Measurements from ENCODE around the gene FXYD2.

Gene FXYD2

DNA sequence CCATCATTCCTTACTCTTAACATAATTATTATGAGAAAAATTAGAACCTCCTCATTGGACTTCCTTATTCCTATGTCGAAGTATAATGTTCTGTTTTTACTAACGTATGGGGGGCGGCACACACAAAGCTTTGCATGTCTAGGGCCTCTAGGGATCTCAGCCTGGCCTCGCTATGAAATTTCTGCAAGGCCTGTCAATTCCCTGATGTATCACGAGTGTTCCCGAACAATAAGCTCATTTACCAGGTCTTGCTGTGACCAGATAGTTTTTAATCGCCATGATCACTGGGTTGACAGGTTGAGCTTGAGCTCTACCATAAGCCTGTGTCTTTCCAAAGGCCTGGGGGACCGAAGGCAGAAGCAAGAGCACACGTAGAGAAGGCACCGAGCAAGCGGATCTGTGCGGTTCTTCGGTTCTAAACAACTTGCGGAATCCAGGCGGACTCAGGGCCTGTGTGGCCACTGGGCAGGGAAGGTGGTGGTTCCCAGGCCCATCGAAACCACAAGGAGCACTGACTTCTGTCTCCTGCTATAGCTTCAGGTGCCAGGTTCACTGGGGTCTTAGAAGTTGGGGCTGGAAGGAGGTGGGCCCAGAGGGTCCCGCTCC is 10.4 kb upstream of the FXYD2 start:
- DNase-seq: no peak

DNA sequence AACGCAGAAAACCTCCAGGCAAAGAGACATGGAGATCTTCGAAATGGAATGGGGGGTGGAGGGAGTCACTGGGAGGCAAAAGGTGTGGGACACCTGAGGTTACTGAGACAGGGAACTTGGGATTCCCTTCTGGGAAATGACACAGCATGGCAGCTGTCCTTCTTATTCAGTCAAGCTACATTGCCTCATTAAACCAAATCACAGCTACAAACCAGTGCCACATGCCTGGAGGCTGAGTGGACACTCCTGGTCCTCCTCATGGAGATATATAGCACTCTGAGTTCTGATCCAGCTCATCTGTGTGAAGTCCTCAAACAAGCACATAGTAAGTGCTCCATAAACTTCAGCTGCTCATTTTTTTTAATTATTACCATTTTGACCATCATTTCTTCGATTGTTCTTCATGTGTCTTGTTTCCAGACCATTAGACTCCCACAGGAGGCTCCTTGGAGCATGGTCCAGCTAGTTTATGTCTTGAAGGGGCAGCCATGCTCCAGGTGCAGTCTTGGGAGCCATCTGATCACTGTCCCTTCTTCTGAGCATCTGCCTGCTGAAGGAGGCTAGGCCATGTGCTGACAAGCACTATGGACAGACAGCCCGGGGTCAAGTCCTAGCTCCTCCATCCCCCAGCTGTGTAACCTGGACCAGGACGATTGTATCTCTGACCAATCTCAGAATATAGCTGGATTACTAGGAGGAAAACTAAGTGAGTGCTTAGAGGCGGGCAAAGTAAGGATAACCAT is 9.7 kb upstream of the FXYD2 start:
- DNase-seq: no peak

DNA sequence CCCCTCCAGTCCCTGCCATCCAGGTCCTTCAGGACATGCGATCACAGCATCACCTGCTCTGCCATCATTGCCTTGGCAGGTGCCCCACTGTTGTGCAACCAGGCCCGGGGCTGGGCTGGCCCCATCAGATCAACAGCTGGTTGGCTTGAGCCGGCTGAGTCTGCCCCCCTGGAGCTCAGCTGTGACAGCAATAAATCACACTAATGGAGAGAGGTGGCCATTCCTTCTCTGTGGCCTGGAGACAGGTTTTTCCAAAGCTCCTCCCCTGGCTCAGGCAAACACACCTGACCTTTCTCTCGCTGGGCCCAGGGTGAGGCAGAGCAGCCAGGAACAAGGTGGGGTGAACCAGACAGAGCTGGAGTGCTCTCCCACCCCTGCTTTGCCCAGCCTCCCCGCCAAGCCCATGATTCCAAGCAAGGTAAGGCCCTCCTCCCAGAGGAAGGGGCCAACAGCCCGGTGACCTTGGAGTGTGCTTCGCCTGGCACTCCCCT is 8.9 kb upstream of the FXYD2 start:
- no peak for DNase-seq

DNA sequence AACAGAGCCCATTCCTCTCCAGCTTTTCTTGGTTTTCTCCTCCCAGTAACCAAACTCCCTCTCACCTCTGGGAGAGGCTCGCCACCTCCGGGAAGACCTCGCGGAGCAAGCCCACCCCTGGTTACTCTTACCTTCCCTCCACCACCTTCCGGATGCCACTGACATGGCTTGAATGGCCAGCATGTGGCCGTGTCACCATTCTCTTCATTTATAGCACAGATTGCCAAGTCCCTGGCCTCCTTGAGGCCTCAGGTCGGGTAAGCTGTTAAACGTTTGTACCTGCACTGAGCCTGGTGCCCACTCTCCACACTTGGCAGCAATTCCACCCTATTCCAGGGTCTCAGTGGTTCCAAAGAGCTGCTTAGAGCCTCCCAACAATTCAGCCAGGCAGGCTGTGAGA is 8.0 kb upstream of the FXYD2 start:
- no peak for DNase-seq

DNA sequence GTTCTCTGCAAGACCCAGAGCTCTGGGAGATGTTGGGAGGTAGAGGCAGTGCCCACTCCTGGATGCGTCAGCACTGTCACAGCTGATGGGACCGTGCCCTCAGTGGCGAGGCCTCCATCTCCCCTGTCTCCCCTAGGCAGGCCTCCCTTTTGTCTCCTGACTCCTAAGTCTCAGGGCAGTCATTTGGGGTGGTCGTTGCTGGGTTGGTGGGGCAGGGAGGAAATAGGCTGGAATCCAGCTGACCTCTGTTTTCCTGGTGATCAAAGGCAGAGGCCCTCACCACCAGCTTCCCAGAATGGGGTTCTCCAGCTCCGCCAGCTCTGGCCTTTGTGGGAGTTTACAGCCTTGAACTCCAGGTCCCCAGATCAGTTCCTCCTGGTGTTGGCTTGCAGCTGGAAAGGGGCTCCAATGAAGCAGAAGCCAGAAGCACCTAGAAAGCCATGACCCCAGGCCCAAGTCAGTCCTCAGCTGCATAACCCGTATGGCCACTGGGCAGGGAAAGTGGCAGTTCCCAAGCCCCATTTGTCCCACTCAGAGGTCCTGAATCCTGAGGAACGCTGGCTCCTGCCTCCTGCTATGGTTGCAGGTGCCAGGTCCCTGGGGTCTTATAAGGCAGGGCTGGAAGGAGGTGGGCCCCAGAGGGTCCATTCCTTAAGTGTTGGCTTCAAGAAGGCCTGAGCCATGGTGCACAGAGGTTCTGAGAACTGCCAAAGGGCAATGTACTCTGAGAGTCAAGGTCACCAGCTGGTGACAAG is 7.3 kb upstream of the FXYD2 start:
- no peak for DNase-seq

DNA sequence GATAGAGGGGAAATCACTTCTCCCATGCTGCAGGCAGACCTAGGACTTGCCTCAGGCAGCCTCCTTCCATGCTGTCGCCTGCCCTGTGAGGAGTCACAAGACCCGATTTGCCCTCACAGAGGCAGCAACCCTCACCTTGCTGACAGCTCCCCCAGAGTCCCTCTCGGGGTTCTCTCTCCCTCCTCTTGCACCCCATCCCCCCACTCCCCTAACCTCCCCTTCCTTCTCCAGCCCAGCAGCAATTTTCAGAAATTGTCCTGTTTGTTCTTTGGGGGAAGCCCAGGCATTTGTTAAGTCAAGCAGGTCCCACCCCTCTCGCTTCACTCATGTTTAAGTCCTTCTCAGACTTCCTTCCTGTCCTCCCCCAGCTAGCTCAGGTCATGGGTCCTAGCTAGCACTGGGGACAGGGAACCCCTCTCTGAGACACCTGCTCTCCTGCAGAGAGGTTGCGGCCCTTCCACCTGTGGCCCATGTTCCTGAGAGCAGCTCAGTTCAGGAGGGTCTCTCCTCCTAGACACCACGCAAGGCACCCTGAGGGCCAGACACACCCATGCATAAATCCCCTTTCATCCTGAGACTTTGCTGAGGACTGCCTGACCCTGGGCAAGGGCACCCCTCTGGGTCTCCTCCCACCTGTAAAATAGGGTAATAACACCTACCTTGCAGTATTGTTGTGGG is 6.3 kb upstream of the FXYD2 start:
- DNase-seq: no peak

DNA sequence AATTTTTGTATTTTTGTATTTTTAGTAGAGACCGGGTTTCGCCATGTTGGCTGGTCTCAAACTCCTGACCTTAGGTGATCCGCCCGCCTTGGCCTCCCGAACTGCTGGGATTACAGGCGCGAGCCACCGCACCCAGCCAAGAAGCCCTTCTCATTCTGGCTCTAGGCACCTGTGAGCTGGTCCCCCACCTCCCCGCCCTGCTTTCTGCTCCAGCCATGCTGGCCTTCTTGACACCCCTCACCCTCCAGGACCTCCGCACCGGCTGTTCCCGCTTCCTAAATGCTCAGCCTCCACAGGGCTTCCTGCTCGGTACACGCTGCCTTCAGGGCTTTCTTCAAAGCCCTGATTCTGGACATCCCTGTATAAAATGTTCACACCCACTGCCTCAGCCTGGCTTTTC is 5.5 kb upstream of the FXYD2 start:
- no peak for DNase-seq

DNA sequence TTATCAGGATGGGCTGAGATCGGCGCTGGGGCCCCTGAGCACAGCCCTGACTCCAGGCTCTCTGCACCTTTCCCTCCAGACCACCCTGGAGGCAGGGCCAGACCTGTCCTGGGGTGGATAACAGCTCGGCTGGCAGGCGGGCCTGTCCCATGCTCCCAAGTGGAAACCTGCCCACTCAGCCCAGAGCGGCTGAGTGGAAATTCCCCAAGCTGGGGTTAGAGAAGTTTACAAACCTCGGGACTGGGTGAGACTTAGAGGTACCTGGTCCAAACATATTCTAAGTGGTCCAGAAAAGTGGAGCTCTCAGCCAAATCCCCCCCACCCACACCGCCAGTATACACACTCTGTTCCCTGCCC is 4.8 kb upstream of the FXYD2 start:
- DNase-seq: no peak

DNA sequence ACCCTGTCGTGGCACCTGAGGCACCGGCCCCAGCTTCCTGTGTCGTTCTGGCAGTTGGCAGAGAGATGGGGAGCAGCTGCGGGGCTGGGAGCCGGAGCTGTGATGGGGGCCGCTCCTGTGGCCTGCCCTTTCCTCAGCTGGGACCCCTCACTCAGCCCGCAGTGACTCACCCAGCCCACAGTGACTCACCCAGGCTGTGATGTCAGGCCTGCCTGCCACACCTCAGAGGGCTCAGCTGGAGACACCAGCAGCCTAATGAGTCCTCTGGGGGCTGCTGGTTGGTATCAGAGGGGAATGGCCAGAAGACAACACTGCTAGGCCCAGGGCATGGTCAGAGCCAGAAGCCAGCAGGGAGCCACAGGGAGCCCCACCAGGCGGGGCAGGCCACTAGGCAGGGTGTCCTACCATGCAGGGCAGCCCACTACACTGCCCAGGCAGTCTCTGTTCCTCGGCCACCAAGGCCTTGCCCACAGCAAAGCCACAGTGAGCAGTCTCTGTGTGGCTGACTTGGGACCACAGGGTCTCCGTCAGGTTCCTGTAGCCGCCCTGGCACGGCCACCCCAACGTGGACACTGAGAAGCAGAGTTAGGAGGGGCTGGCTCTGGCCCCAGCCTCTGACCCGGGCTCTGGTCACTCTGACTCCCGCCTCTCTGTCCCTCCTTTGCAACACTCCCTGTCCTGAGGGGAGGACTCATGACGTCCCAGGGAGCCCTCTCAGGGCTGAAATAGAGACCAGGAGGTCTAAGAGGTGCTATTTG is 4.2 kb upstream of the FXYD2 start:
- DNase-seq: peak; percentile 72

DNA sequence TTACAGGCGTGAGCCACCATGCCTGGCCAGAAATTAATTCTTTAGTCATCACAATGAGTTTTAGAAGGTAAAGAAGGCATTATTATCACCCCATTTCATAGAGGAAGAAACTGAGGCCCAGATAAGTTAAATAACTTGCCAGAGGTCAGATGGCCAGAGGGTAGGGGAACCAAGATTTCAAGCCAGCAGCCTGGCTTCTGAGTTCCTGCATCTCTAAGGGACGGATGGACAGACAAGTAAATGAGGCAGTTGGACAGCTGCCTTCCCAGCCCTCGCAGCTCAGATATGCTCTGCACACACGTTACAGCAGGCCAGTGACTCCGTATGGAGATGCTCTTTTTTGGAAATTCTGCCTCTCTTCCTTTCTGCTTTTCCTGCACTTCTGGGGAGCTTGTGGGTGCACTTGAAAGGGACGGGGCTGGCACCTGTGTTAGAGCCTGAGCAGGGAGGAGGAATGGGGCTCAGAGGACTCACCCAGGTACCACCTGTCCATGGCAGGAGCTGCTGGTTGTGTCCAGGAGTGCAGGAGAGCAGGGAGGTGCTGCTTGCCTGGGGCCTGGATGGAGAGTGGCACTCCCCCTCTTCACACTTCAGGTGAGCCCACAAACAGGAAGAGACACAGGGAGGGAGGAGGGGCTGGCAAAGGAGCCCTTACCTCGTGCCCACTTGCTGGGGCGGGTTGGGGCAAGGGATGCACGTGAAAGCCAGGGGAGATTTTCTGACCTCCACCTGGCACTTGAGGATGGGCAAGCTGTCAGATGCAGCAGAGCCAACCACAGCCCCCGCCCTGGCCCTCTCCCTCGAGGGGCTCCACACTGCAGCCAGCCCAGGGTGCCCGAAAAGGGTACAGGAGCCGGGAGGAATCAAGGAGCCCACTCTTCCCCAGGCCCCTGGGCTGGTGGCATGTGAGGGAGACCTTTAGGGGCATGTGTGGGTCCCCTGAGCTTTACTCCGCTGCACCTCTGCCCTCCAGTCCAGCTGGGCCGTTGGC is 3.3 kb upstream of the FXYD2 start:
- no peak for DNase-seq

DNA sequence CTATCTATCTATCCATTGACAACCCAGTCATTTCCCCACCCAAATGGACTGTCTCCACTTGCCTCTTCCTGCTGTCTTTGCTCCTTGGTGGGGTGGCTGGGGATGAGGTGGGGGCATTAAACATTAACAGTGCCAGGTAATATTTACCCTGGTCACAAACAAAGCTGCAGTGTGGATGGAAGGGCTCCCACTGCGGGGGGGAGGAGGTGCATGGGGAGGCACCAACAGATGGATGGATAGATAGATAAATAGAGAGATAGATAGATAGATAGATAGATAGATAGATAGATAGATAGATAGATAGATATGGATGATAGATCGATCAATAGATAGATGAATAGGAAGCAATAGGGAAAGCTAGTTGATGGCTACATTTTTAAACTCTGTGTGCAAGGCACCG is 2.3 kb upstream of the FXYD2 start:
- DNase-seq: no peak

DNA sequence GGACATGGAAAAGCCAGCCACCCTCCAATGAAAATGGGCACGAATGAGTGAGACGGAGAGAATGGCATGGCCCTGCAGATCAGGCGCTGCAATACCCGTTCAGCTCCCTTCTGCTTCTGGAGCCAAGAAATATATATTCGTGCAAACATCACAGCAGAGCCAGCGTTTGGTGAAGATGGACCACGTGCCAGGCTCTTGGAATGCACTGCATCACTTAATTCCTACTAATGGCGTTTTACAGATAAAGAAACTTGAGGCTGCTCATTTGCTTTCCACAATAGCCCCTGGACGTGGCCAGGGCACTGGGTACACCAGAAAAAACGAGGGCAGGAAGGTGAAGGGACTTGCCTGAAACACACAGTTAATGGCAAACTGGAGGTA is 1.6 kb upstream of the FXYD2 start:
- no peak for DNase-seq

DNA sequence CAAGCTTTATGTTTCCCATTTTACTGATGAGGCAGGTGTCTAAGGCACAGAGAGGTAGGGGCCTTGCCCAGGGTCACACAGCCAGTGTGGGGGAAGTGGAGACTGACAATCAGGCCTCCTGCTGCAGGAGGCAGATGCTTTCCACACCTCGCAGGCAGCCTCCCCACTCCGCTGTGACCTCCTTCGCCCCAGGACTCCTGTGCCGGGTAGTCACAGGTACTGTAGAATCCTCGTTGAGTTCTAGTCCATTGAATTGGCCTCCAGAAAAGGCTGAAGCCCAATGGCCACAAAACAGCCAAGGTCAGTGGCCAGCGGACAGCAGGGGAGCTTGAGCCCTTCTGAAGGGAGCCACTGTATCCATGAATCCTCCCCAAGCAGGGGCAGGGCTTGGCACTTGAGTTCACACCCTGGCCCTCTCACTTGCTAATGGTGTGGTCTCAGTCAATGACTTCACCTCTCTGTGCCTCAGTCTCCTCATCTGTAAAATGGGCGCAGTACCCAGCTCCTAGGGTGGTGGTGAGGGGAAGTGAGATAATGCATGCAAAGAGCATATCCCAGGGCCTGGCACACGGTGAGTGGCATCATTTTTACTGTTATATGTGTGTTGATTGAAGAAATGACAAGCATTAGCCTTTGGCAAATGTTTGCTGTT is 1.1 kb upstream of the FXYD2 start:
- no peak for DNase-seq

DNA sequence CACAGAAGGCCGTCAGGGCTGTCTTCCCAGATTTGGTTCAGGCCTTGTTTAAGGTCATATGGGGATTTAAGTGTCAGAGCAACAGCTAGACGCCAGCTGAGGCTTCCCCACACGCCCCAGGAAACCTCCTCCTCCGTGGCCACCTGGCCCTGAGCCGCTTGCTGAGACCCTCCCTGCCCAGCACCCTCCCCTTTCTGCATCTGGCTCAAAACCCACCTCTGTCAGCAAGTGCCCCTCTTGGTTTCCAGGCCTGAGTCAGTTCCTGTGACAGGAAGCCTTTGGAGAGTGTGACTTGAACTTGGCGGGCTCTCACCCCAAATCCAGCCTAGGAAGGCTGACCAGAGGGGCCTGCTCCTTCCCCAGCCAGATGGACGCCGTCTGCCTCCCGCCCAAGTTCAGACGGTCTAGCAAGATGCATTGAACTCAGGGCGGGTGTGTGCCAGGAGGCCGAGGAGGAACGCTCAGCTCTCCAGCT is 561 bp downstream of the FXYD2 start:
- peak; percentile 17 for DNase-seq

DNA sequence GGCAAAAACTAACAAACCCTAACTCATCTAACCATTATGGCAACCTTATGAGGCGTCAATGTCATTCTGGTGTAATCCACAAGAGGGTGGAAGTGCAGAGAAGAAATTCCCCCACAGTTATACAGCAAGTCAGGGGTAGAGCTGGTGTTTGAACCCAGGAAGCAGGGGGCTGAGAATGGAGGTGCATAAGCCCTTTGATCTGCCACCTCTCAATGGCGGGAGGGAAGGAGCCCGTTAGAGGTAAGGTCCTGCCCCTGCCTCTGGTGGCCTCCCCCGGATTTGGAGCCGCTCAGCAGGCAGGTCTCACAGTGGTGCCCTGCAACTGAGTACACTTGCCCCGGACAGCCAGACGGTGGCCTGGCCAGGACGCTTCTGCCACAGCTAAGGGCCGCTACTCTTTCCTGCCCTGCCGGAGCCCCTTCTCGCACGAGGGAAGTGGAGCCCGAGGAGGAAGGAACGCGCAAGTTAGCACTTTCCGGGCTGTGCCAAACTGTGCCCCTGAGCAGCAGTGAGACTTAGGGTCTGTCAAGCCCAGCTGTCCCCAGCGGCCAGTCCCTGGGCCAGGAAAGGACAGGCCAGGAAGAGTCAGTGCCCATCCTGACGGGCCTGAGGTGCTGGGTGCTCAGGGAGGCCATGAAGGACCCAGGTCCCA is 1.1 kb downstream of the FXYD2 start:
- no peak for DNase-seq

DNA sequence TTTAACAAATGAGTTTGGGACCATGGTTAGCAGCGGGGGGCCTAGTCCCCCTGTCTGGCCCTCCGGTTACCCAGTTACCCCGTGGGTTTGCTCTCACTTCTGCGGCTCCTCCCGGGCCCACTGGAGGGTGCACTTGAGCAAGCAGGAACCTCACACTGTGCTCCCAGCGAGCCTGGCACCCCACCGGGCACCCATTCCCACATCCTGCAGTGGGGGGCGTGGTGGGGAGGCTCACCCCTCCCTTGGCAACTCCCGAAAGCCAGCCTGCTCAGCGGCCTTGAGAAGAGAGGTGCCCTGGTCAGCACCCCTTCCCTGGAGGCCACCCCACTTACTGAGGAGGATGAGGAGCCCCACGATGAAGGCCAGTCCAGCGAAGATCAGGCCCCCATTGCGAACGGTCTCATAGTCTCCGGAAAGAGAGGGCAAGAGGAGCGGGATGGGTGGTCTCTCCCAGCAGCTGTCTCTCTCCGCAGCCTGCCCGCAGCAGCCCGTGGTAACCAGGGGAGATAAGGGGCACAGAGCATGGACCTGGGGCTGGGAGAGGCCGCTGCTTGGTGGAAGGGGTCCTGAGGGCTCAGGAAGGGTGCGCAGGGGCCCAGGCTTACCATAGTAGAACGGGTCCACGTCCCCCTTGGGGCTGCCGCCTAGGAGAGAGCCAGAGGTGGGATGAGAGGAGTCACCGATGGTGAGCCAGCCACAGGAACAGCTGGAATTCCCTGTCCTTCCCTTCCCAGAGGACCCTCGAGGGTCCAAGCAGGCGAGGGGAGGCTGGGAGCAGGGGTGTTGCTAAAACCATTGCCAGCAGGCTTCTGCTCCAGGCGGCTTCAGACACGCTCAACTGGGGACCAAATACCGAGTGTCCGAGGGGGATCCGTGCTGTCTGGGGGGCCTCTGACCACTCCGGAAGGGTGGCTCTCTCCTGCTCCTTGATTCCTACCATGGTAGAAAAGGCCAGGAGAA is 2.2 kb downstream of the FXYD2 start:
- no peak for DNase-seq

DNA sequence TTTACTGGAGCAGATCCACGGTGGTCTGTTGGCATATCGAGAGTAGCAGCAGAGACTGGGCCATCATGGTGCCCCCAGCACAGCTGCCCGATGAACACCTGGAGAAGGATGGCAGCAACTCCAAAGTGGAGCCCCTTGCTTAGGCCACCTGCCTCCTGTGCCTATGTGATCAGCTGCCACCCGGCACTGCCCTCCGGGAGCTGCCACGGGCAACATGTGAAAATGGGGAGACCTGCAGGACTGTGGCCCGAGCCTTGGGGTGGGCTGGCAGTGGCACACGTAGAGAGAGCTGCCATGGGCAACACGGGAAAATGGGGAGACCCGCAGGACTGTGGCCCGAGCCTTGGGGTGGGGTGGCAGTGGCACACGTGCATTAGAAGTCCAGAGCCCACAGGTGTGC is 3.1 kb downstream of the FXYD2 start:
- DNase-seq: no peak

DNA sequence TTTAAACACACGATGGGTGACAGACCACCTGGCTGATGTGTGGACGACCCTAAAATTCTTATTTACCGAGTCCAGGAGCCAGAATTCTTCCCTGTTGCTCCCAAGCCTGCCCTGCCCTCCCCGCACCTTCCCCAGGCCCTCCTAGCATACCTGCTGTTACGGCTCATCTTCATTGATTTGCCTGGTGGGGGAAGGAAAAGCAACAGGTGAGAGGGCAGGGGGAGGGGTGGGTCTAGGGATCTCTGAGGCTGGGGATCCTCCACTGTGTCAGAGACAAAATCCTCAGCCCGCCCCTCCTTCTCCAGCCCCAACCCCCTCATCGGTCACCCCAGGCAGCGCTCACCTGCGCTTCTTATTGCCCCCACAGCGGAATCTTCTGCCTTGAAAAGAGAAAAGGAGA is 4.0 kb downstream of the FXYD2 start:
- DNase-seq: no peak

DNA sequence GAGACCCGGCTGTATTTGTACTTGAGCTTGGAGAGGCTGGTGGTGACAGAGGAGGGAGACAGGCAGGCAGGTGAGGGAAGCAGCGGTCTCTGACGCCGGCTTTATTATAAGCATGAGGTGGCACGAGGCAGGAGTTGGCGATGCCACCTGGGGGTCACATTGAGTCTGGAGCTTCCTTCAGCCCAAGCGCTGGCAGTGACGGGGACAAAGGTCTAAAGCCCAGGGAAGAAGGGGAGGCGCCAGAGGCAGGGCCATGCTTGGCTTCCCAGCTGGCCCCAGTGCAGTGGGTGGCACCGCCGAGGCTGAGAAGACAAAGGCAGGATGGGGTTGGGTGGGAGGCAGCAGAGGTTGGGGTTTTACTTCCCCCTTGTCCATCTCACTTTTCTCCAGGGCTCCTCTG is 4.5 kb downstream of the FXYD2 start:
- DNase-seq: no peak
